SJCRH30 (cell line): ENCODE data around the gene SLC13A5. TPM values are rescaled to one million over a fixed set of nuclear protein-coding genes. Genes with fewer than 3 reads are reported as not detected.

Experiments
- DNase-seq, 2 experiments: peaks; one replicate each; pipeline ENCODE4 v3.0.0-alpha.2; 2015 to 2020
- H3K27ac ChIP-seq: fragments of 250-450 bp; sonication (Bioruptor Pico); 2 replicates; pipeline ENCODE4 v1.5.1; 2020; ENCODE audit warnings: mild to moderate bottlenecking, moderate library complexity
- H3K27me3 ChIP-seq: fragments of 250-450 bp; sonication (Bioruptor Pico); 2 replicates; pipeline ENCODE4 v1.5.1; 2020; ENCODE audit warnings: mild to moderate bottlenecking, moderate library complexity
- H3K36me3 ChIP-seq: fragments of 250-450 bp; sonication (Bioruptor Pico); 2 replicates; pipeline ENCODE4 v1.5.1; 2020; ENCODE audit warnings: mild to moderate bottlenecking, moderate library complexity
- H3K4me1 ChIP-seq: fragments of 250-450 bp; sonication (Bioruptor Pico); 2 replicates; pipeline ENCODE4 v1.5.1; 2020; ENCODE audit warnings: mild to moderate bottlenecking, moderate library complexity
- H3K4me3 ChIP-seq: fragments of 250-450 bp; sonication (Bioruptor Pico); 2 replicates; pipeline ENCODE4 v1.5.1; 2020; ENCODE audit warnings: mild to moderate bottlenecking, moderate library complexity
- H3K9me3 ChIP-seq: fragments of 250-450 bp; sonication (Bioruptor Pico); replicated peaks from 2 replicates; pipeline ENCODE4 v1.5.1; 2020; ENCODE audit warnings: mild to moderate bottlenecking, moderate library complexity
- total RNA-seq: library from RNA; depleted of rRNA; stranded (reverse); fragments of >200 nt; shearing (Covaris generic); gene quantifications from 2 replicates; pipeline ENCODE4 v1.2.3, GENCODE V29; 2014

The SLC13A5 gene
- total RNA-seq, 1 experiment from 2014 or later: not detected

- DNase-seq: no peak
- Histone ChIP-seq H3K4me1 (no peaks in the 10 kb centered on the region), H3K4me3 (no peak overlapping the region), H3K9me3 (no peaks in the 10 kb centered on the region), H3K36me3 (no peaks in the 10 kb centered on the region), H3K27ac (no peak overlapping the region), H3K27me3 (no peaks in the 10 kb centered on the region; the same call in 1 of the 2 replicates)
These were observed 30.0 kb downstream of the SLC13A5 start for GRCh38 chr17:6683081-6683684.

GRCh38 chr17:6682339-6682738, 30.8 kb downstream of the SLC13A5 start:
- H3K27me3 ChIP-seq: no peaks in the 10 kb centered on the region; the same call in 1 of the 2 replicates
- no peak overlapping the region for H3K4me3 ChIP-seq
- no peaks in the 10 kb centered on the region for H3K9me3 ChIP-seq
- DNase-seq: no peak
- no peak overlapping the region for H3K27ac ChIP-seq
- H3K4me1 ChIP-seq: no peaks in the 10 kb centered on the region
- no peaks in the 10 kb centered on the region for H3K36me3 ChIP-seq

GRCh38 chr17:6681671-6682070, 31.5 kb downstream of the SLC13A5 start:
- H3K27ac ChIP-seq: no peak overlapping the region
- H3K27me3 ChIP-seq: peaks cover 3% of the 10 kb centered on the region
- no peaks in the 10 kb centered on the region for H3K9me3 ChIP-seq
- DNase-seq: no peak
- no peak overlapping the region for H3K4me3 ChIP-seq
- H3K4me1 ChIP-seq: no peaks in the 10 kb centered on the region
- H3K36me3 ChIP-seq: no peaks in the 10 kb centered on the region

GRCh38 chr17:6681176-6681575, 32.0 kb downstream of the SLC13A5 start:
- no peaks in the 10 kb centered on the region for H3K4me1 ChIP-seq
- peaks cover 5% of the 10 kb centered on the region for H3K27me3 ChIP-seq
- H3K36me3 ChIP-seq: no peaks in the 10 kb centered on the region
- no peak overlapping the region for H3K27ac ChIP-seq
- no peaks in the 10 kb centered on the region for H3K9me3 ChIP-seq
- H3K4me3 ChIP-seq: no peak overlapping the region
- DNase-seq: no peak

GRCh38 chr17:6679241-6679640, 33.9 kb downstream of the SLC13A5 start:
- Histone ChIP-seq H3K4me1 (no peaks in the 10 kb centered on the region), H3K27ac (no peak overlapping the region), H3K4me3 (no peak overlapping the region), H3K36me3 (no peaks in the 10 kb centered on the region), H3K27me3 (peaks cover 5% of the 10 kb centered on the region; the same call in 1 of the 2 replicates), H3K9me3 (no peaks in the 10 kb centered on the region)
- DNase-seq: no peak

GRCh38 chr17:6677946-6678345, 35.2 kb downstream of the SLC13A5 start:
- H3K4me3 ChIP-seq: no peak overlapping the region
- no peaks in the 10 kb centered on the region for H3K36me3 ChIP-seq
- no peak overlapping the region for H3K27ac ChIP-seq
- no peaks in the 10 kb centered on the region for H3K9me3 ChIP-seq
- H3K4me1 ChIP-seq: no peaks in the 10 kb centered on the region
- DNase-seq: no peak
- H3K27me3 ChIP-seq: peaks cover 5% of the 10 kb centered on the region; the same call in 1 of the 2 replicates

GRCh38 chr17:6677158-6677831, 35.9 kb downstream of the SLC13A5 start:
- Histone ChIP-seq H3K27ac (no peak overlapping the region), H3K27me3 (peaks cover 5% of the 10 kb centered on the region; the same call in 1 of the 2 replicates), H3K9me3 (no peaks in the 10 kb centered on the region), H3K36me3 (no peaks in the 10 kb centered on the region), H3K4me3 (no peak overlapping the region), H3K4me1 (no peaks in the 10 kb centered on the region)
- DNase-seq: peak; percentile 45 to 51

- H3K27me3 ChIP-seq: peaks cover 5% of the 10 kb centered on the region; the same call in 1 of the 2 replicates
- no peak for DNase-seq
These were observed 36.4 kb downstream of the SLC13A5 start for GRCh38 chr17:6676802-6677157.

GRCh38 chr17:6675201-6675825, 37.9 kb downstream of the SLC13A5 start:
- Histone ChIP-seq H3K36me3 (no peaks in the 10 kb centered on the region), H3K9me3 (no peaks in the 10 kb centered on the region), H3K4me1 (no peaks in the 10 kb centered on the region), H3K27me3 (peaks cover 5% of the 10 kb centered on the region; the same call in 1 of the 2 replicates), H3K27ac (no peak overlapping the region), H3K4me3 (no peak overlapping the region)
- DNase-seq: no peak

More at GRCh38 chr17:6676802-6677157, 36.4 kb downstream of the SLC13A5 start:
- no peak overlapping the region for H3K27ac ChIP-seq
- no peak overlapping the region for H3K4me3 ChIP-seq
- no peaks in the 10 kb centered on the region for H3K9me3 ChIP-seq
- H3K36me3 ChIP-seq: no peaks in the 10 kb centered on the region
- H3K4me1 ChIP-seq: no peaks in the 10 kb centered on the region

GRCh38 chr17:6674586-6674985, 38.6 kb downstream of the SLC13A5 start:
- Histone ChIP-seq H3K4me3 (no peak overlapping the region), H3K9me3 (no peaks in the 10 kb centered on the region), H3K27me3 (peaks cover 5% of the 10 kb centered on the region; the same call in 1 of the 2 replicates), H3K27ac (no peak overlapping the region), H3K4me1 (no peaks in the 10 kb centered on the region), H3K36me3 (no peaks in the 10 kb centered on the region)
- no peak for DNase-seq

- Histone ChIP-seq H3K27me3 (no peaks in the 10 kb centered on the region), H3K27ac (no peak overlapping the region), H3K4me3 (no peak overlapping the region), H3K4me1 (no peaks in the 10 kb centered on the region), H3K36me3 (no peaks in the 10 kb centered on the region), H3K9me3 (no peaks in the 10 kb centered on the region)
- no peak for DNase-seq
These were observed 41.7 kb downstream of the SLC13A5 start for GRCh38 chr17:6671431-6671830.

GRCh38 chr17:6670999-6671398, 42.2 kb downstream of the SLC13A5 start:
- H3K27ac ChIP-seq: no peak overlapping the region
- H3K9me3 ChIP-seq: no peaks in the 10 kb centered on the region
- H3K4me1 ChIP-seq: no peaks in the 10 kb centered on the region
- no peaks in the 10 kb centered on the region for H3K36me3 ChIP-seq
- H3K4me3 ChIP-seq: no peak overlapping the region
- DNase-seq: no peak
- no peaks in the 10 kb centered on the region for H3K27me3 ChIP-seq

- Histone ChIP-seq H3K27me3 (no peaks in the 10 kb centered on the region), H3K9me3 (no peaks in the 10 kb centered on the region), H3K27ac (no peak overlapping the region), H3K36me3 (no peaks in the 10 kb centered on the region), H3K4me3 (no peak overlapping the region), H3K4me1 (no peaks in the 10 kb centered on the region)
- no peak for DNase-seq
These were observed 42.6 kb downstream of the SLC13A5 start for GRCh38 chr17:6670571-6670970.

- no peaks in the 10 kb centered on the region for H3K27me3 ChIP-seq
- H3K36me3 ChIP-seq: no peaks in the 10 kb centered on the region
- no peak overlapping the region for H3K4me3 ChIP-seq
- no peaks in the 10 kb centered on the region for H3K9me3 ChIP-seq
- no peak overlapping the region for H3K27ac ChIP-seq
- no peaks in the 10 kb centered on the region for H3K4me1 ChIP-seq
- no peak for DNase-seq
These were observed 43.5 kb downstream of the SLC13A5 start for GRCh38 chr17:6669479-6670212.
